DMS53 (cell line): ENCODE measurements around the gene CDH20.

ENCODE experiments used
- DNase-seq: peaks from one replicate; lab custom pipeline; 2025; lab: John Stamatoyannopoulos, UW

Gene CDH20

GRCh38 chr18:61426492-61427053, 93.3 kb downstream of the CDH20 start:
- no peak for DNase-seq

GRCh38 chr18:61428266-61428665, 95.0 kb downstream of the CDH20 start:
- no peak for DNase-seq

GRCh38 chr18:61432590-61432989, 99.4 kb downstream of the CDH20 start:
- no peak for DNase-seq

GRCh38 chr18:61435064-61435652, 101.9 kb downstream of the CDH20 start:
- peak; percentile 83 for DNase-seq

GRCh38 chr18:61443081-61443725, 110.0 kb downstream of the CDH20 start:
- DNase-seq, result no peak

GRCh38 chr18:61448316-61448715, 115.1 kb downstream of the CDH20 start:
- DNase-seq, result peak; percentile 85

GRCh38 chr18:61459896-61460648, 126.8 kb downstream of the CDH20 start:
- no peak for DNase-seq

GRCh38 chr18:61464551-61465142, 131.4 kb downstream of the CDH20 start:
- DNase-seq, result peak; percentile 18

GRCh38 chr18:61466736-61467135, 133.5 kb downstream of the CDH20 start:
- peak; percentile 11 for DNase-seq

- no peak for DNase-seq
Measured at GRCh38 chr18:61470031-61470674, 136.9 kb downstream of the CDH20 start.

- DNase-seq, result no peak
Measured at GRCh38 chr18:61471541-61471940, 138.3 kb downstream of the CDH20 start.

- no peak for DNase-seq
Measured at GRCh38 chr18:61471942-61472341, 138.7 kb downstream of the CDH20 start.

GRCh38 chr18:61474341-61474740, 141.1 kb downstream of the CDH20 start:
- no peak for DNase-seq

GRCh38 chr18:61474918-61475317, 141.7 kb downstream of the CDH20 start:
- no peak for DNase-seq

GRCh38 chr18:61475931-61476330, 142.7 kb downstream of the CDH20 start:
- no peak for DNase-seq

GRCh38 chr18:61489334-61489733, 156.1 kb downstream of the CDH20 start:
- no peak for DNase-seq

- no peak for DNase-seq
Measured at GRCh38 chr18:61496374-61496773, 163.1 kb downstream of the CDH20 start.

- no peak for DNase-seq
Measured at GRCh38 chr18:61497422-61497821, 164.2 kb downstream of the CDH20 start.

- peak; percentile 83 for DNase-seq
Measured at GRCh38 chr18:61502472-61502871, 169.2 kb downstream of the CDH20 start.

- DNase-seq, result no peak
Measured at GRCh38 chr18:61503688-61504087, 170.5 kb downstream of the CDH20 start.

GRCh38 chr18:61528961-61529360, 195.7 kb downstream of the CDH20 start:
- DNase-seq, result peak; percentile 80

- no peak for DNase-seq
Measured at GRCh38 chr18:61530681-61531080, 197.5 kb downstream of the CDH20 start.
